Fibroblast of lung (primary cell): ENCODE measurements around the gene SLC15A2.

ENCODE experiments used
- CTCF ChIP-seq, 2 donors: IDR thresholded peaks in 1 of 2; conservative IDR thresholded peaks in 1 of 2; 1 replicate in 1 of 2; 2 replicates in 1 of 2; pipeline ENCODE4 v1.5.1; 2011 to 2012; ENCODE audit warnings: low read length in 2 of 2, control low read depth in 1 of 2, inconsistent platforms in 1 of 2, low read depth in 1 of 2, mild to moderate bottlenecking in 1 of 2
- EZH2 ChIP-seq: IDR thresholded peaks from 2 replicates; pipeline ENCODE4 v1.5.1; 2012; ENCODE audit warnings: low read length, control low read depth, mild to moderate bottlenecking; ENCODE audit errors: missing control alignments

GRCh38 chr3:121976727-121977126 is 82.5 kb downstream of the SLC15A2 start:
- TF ChIP-seq CTCF (conservative IDR thresholded peaks at IDR 0.05 in 1 of 2, IDR thresholded peaks at IDR 0.05 in 1 of 2; ENCODE audit: low read depth in 1 of 2, low read length in 2 of 2): no peak
- TF ChIP-seq EZH2: no peak
